ENCODE results near the gene ZFYVE28.

DNA sequence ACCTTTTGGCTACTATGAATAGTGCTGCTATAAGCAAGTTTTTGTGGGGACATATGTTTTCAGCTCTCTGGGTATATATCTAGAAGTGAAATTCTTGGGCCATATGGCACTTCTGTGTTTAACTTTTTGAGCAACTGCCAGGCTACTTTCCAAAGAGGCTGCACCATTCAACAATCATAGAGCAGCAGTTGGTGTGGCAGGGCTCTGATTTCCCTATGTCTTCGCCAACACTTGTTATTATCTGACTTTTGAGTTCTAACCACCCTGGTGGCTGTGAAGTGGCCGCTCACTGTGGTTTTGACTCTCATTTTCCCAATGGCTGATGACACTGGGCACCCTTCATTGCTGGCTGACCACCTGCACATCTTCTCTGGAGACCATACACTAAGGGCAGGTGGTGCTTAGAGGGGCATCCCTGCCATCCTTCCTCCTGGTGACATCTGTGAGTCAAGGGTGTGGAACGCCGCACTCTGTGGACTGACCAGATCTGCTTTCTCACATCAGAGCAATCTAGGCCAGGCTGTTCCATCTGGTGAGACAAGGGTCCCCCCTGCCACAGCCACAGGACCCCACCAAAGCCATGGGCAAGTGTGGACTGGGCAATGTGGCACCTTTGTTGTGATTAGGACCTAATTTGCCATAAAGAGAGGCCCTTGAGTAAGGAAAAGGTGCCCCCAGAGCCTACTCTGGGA is 49.6 kb downstream of the ZFYVE28 start:
- TF ChIP-seq CTCF (IDR thresholded peaks at IDR 0.05) (no peak), POLR2A (IDR thresholded peaks at IDR 0.05) (no peak)

Measured in Peyer's patch (tissue), 4 donors.